B cell (primary cell): ENCODE measurements around the gene CLIC6. TPM values are rescaled to one million over a fixed set of nuclear protein-coding genes. Genes with fewer than 3 reads are reported as not detected.

Source experiments
- ATAC-seq: fragments of 200-7000 bp; cut with Tn5 transposase; one replicate; pipeline ENCODE4 v1.10.0; 2021; ENCODE audit warnings: low read depth, mild to moderate bottlenecking, moderate number of reproducible peaks, moderate library complexity
- CTCF ChIA-PET: fragments of 350-600 bp; sonication (Branson Sonifier 250); formaldehyde crosslinking; loops from one replicate; lab custom pipeline; 2021; ENCODE audit warnings: antibody characterized with exemption, inconsistent platforms; lab: Charles Lee
- POLR2A ChIA-PET: fragments of 350-600 bp; sonication (Branson Sonifier 250); formaldehyde crosslinking; loops from one replicate; lab custom pipeline; 2021; ENCODE audit warnings: antibody characterized with exemption; lab: Charles Lee
- DNase-seq: peaks from one replicate; pipeline ENCODE4 v3.0.0; 2013
- H2AFZ ChIP-seq: 2 replicates; pipeline ENCODE4 v1.6.1; 2012; ENCODE audit warnings: mild to moderate bottlenecking, low read depth, low read length; ENCODE audit not compliant: insufficient read depth, poor library complexity, severe bottlenecking
- H3K27ac ChIP-seq, 2 donors: 1 replicate in 1 of 2; 2 replicates in 1 of 2; pipeline ENCODE4 v1.5.1; 2012 to 2013; ENCODE audit warnings: low read length in 2 of 2, mild to moderate bottlenecking in 2 of 2, moderate library complexity in 1 of 2
- H3K27me3 ChIP-seq, 4 experiments: fragments of 200-600 bp in 1 of 4; sonication (generic) in 1 of 4; replicated peaks in 1 of 4; 1 replicate in 2 of 4; 2 replicates in 2 of 4; pipeline versions ENCODE4 v1.6.1 to v1.7.0; 2013 to 2016; ENCODE audit warnings: low read length in 3 of 4, mild to moderate bottlenecking in 2 of 4, mixed read lengths in 1 of 4, moderate library complexity in 1 of 4; ENCODE audit not compliant: insufficient read depth in 4 of 4, control insufficient read depth in 3 of 4; ENCODE audit errors: control extremely low read depth in 1 of 4
- H3K36me3 ChIP-seq, 2 experiments: replicated peaks in 1 of 2; 1 replicate in 1 of 2; 2 replicates in 1 of 2; pipeline versions ENCODE4 v1.6.1 to v1.7.1; 2013; ENCODE audit warnings: low read length in 1 of 2; ENCODE audit not compliant: insufficient read depth in 2 of 2, control insufficient read depth in 1 of 2; ENCODE audit errors: control extremely low read depth in 1 of 2, extremely low read depth in 1 of 2
- H3K4me1 ChIP-seq, 2 donors: fragments of 200-600 bp in 1 of 2; sonication (generic) in 1 of 2; 1 replicate in 1 of 2; 2 replicates in 1 of 2; pipeline versions ENCODE4 v1.5.1 to v1.6.1; 2013 to 2017; ENCODE audit warnings: low read length in 2 of 2; ENCODE audit not compliant: control insufficient read depth in 2 of 2, insufficient read depth in 2 of 2
- H3K4me2 ChIP-seq: replicated peaks from 2 replicates; pipeline ENCODE3; 2012; ENCODE audit warnings: mild to moderate bottlenecking, low read depth, low read length; ENCODE audit not compliant: poor library complexity, severe bottlenecking
- H3K4me3 ChIP-seq, 5 experiments: fragments of 200-600 bp in 1 of 5; sonication (generic) in 1 of 5; 1 replicate in 3 of 5; 2 replicates in 2 of 5; pipeline versions ENCODE4 v1.5.1 to v1.7.0; 2011 to 2016; ENCODE audit warnings: low read length in 4 of 5, mild to moderate bottlenecking in 4 of 5, low read depth in 2 of 5, control low read depth in 1 of 5, moderate library complexity in 1 of 5; ENCODE audit not compliant: insufficient read depth in 1 of 5; ENCODE audit errors: control extremely low read depth in 1 of 5, extremely low read depth in 1 of 5
- H3K79me2 ChIP-seq: fragments of 200-600 bp; sonication (generic); one replicate; pipeline ENCODE4 v1.6.0; 2016; ENCODE audit warnings: low read length; ENCODE audit not compliant: control insufficient read depth, insufficient read depth
- H3K9ac ChIP-seq: fragments of 200-600 bp; sonication (generic); 2 replicates; pipeline ENCODE4 v1.6.1; 2017; ENCODE audit warnings: mild to moderate bottlenecking, low read length, moderate library complexity
- H3K9me3 ChIP-seq, 3 donors: one replicate each; pipeline versions ENCODE4 v1.6.1 to v1.7.1; 2013; ENCODE audit warnings: low read length in 2 of 3; ENCODE audit not compliant: control insufficient read depth in 2 of 3, insufficient read depth in 1 of 3; ENCODE audit errors: control extremely low read depth in 1 of 3
- H4K20me1 ChIP-seq: 2 replicates; pipeline ENCODE4 v1.6.0; 2012; ENCODE audit warnings: mild to moderate bottlenecking, low read length; ENCODE audit not compliant: insufficient read depth, control insufficient read depth, poor library complexity, severe bottlenecking
- H3K27ac Mint-ChIP-seq: one replicate; pipeline ENCODE4 v1.8.0; 2021; ENCODE audit warnings: mixed read lengths
- H3K27me3 Mint-ChIP-seq: one replicate; pipeline ENCODE4 v1.8.0; 2021; ENCODE audit warnings: mixed read lengths
- H3K4me1 Mint-ChIP-seq: one replicate; pipeline ENCODE4 v1.8.0; 2021; ENCODE audit warnings: mixed read lengths
- H3K4me3 Mint-ChIP-seq: one replicate; pipeline ENCODE4 v1.8.0; 2021; ENCODE audit warnings: mixed read lengths
- H3K9me3 Mint-ChIP-seq: one replicate; pipeline ENCODE4 v1.8.0; 2022; ENCODE audit warnings: mixed read lengths; ENCODE audit not compliant: insufficient read depth
- EZH2 ChIP-seq: IDR thresholded peaks from 2 replicates; pipeline ENCODE4 v1.6.1; 2012; ENCODE audit warnings: borderline replicate concordance, low read depth, mild to moderate bottlenecking, moderate library complexity, low read length; ENCODE audit not compliant: insufficient read depth, poor library complexity, severe bottlenecking
- WGBS: methylation state at CpG from one replicate; pipeline ENCODE4 v1.1.5; 2013; ENCODE audit warnings: missing lambda C conversion rate; ENCODE audit not compliant: insufficient coverage; 5-methylcytosine and 5-hydroxymethylcytosine counted together
- intact Hi-C: fragments of 100-400 bp; cut with micrococcal nuclease; formaldehyde crosslinking; loops from one replicate; pipeline ENCODE4 v1.10.0; 2022
- polyA plus RNA-seq: library from polyadenylated mRNA; depleted of rRNA; stranded (reverse); fragments of >200 nt; gene quantifications from 2 replicates; pipeline ENCODE4 v1.2.3, GENCODE V29; 2012
- total RNA-seq, 2 donors: library from RNA; stranded (reverse); fragments of 120-200 nt in 1 of 2; gene quantifications; 1 replicate in 1 of 2; 2 replicates in 1 of 2; pipeline versions ENCODE4 v1.2.3 to v1.2.4, GENCODE V29; 2013 to 2022
- TF ChIP-seq, protein P1 (sequence below): fragments of 200-600 bp; IDR thresholded peaks from one replicate; pipeline ENCODE4 v1.8.0; 2022; ENCODE audit warnings: antibody characterized with exemption, mild to moderate bottlenecking

The CLIC6 gene
- total and polyA plus RNA-seq, 2 donors (not counting 1 experiment from before 2014, with no cell fraction given), result 0.01 to 0.07 TPM

DNA sequence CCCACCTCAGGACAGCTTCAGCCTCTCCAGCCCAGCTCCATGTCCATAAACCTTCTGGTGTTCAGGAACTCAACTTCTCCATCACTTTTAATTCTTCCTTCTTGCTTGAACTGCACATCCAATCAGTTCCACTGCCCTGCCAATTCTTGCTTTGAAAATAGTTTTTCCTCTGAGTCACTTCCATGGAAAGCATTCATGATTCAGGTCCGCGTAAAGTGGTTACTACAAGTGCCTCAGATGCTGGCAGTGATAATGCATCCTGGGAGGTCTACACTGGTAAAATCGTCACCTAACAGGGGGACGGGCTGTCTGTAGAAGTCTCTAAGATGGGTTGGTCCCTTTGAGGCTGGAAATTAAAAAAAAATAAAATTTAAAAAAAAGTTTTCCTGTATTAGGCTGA lies 27.9 kb upstream of the CLIC6 start:
- H3K4me1 ChIP-seq, result peaks cover 13 to 16% of the 10 kb centered on the region in 2 donors
- H3K9ac ChIP-seq, result no peak overlapping the region
- WGBS, result no CpG with 5 or more reads among the region's 4 CpGs
- Mint-ChIP-seq H3K4me1 (peaks cover 22% of the 10 kb centered on the region), H3K4me3 (no peak overlapping the region), H3K9me3 (no peaks in the 10 kb centered on the region), H3K27ac (no peak overlapping the region), H3K27me3 (peaks cover 5% of the 10 kb centered on the region)
- H3K4me2 ChIP-seq, result no peak overlapping the region
- ATAC-seq, result no peak
- ChIA-PET POLR2A (no interaction called here), CTCF (interaction anchor here (2.7 kb wide), 1 partner anchor 9 kb away, joined by 8 read pairs; no protein-coding TSS in a partner anchor)
- no peak overlapping the region for H3K4me3 ChIP-seq
- H3K36me3 ChIP-seq, result no peaks in the 10 kb centered on the region
- TF ChIP-seq EZH2, result no peak
- TF ChIP-seq, protein P1, sequence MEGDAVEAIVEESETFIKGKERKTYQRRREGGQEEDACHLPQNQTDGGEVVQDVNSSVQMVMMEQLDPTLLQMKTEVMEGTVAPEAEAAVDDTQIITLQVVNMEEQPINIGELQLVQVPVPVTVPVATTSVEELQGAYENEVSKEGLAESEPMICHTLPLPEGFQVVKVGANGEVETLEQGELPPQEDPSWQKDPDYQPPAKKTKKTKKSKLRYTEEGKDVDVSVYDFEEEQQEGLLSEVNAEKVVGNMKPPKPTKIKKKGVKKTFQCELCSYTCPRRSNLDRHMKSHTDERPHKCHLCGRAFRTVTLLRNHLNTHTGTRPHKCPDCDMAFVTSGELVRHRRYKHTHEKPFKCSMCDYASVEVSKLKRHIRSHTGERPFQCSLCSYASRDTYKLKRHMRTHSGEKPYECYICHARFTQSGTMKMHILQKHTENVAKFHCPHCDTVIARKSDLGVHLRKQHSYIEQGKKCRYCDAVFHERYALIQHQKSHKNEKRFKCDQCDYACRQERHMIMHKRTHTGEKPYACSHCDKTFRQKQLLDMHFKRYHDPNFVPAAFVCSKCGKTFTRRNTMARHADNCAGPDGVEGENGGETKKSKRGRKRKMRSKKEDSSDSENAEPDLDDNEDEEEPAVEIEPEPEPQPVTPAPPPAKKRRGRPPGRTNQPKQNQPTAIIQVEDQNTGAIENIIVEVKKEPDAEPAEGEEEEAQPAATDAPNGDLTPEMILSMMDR, result no peak
- H3K27me3 ChIP-seq, result no peaks in the 10 kb centered on the region
- intact Hi-C loops, result no loop called here
- H3K79me2 ChIP-seq, result no peaks in the 10 kb centered on the region
- no peak overlapping the region for H2AFZ ChIP-seq
- no peak overlapping the region for H3K27ac ChIP-seq
- no peaks in the 10 kb centered on the region for H3K9me3 ChIP-seq
- DNase-seq, result no peak
- H4K20me1 ChIP-seq, result no peaks in the 10 kb centered on the region

DNA sequence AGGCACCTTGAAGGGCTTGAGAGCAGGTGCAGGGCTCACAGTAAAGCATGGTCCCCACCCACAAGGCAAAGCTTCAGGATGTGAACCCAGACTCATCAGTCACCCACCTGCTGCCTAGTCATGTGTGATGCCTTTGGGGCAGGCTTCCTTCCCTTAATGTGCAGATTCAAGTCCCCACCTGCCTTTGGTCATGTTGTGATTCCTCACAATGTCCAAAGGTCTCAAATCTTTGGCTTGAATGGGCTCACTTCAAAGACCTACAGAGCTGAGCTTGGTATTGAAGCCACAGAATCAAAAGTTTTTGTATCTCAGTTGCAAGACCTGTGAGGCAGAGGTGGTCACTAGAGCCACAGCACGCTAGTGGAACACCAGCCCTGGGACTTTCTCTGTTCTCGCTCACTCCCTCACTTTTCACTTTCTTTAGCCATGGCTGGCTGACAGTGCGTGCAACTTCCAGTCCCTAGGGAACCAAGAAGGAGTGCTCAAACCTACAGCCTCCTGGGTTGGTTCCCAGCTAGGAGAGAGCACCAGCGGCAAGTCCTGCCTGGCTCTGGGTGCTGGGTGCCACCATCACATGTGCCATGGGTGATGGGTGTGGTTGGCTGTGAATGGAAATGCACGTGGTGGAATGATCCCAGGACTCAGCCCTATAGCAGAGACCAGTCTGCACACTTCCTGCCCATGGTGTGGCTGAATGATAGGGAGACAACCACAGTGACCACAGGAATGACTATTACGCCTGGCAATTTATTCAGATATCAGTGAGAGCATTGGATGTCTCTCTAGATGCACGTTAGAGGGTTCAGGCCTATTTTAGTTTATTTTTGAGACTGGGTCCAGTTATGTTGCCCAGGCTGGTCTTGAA lies 26.4 kb upstream of the CLIC6 start:
- Histone ChIP-seq H3K79me2 (no peaks in the 10 kb centered on the region), H3K27ac (no peak overlapping the region), H3K27me3 (no peaks in the 10 kb centered on the region), H2AFZ (peak overlapping the region; percentile 41), H3K4me2 (peak overlapping the region; percentile 36), H3K9ac (no peak overlapping the region), H3K36me3 (no peaks in the 10 kb centered on the region), H4K20me1 (no peaks in the 10 kb centered on the region), H3K4me3 (peak overlapping the region in 1 of 5 experiments; percentile 1), H3K9me3 (no peaks in the 10 kb centered on the region), H3K4me1 (peaks cover 13 to 16% of the 10 kb centered on the region in 2 donors)
- Mint-ChIP-seq H3K4me1 (peaks cover 22% of the 10 kb centered on the region), H3K9me3 (no peaks in the 10 kb centered on the region), H3K4me3 (peak overlapping the region; percentile 7), H3K27me3 (no peaks in the 10 kb centered on the region), H3K27ac (peak overlapping the region; percentile 50)
- peak; percentile 31 for ATAC-seq
- WGBS, result 13% methylated on average over 5 of the region's 7 CpGs
- CTCF ChIA-PET, result no interaction called here
- DNase-seq, result peak; percentile 14
- POLR2A ChIA-PET, result no interaction called here
- TF ChIP-seq, protein P1, result no peak
- no peak for TF ChIP-seq EZH2
- intact Hi-C loops, result no loop called here
